Activated CD8-positive, alpha-beta T cell treated with anti-CD3 and anti-CD28 coated beads for 36 hours (primary cell): ENCODE results near the gene LRRC8B. TPM values are rescaled to one million over a fixed set of nuclear protein-coding genes. Genes with fewer than 3 reads are reported as not detected.
"Not testable (repeated sequence)": the region's sequence is repeated elsewhere in the genome, so short reads cannot be mapped to it uniquely, and the experiment has no call there.

Experiments used
- ATAC-seq: fragments of 200-7000 bp; cut with Tn5 transposase; one replicate; pipeline ENCODE4 v1.10.0; 2021; ENCODE audit warnings: mild to moderate bottlenecking, moderate library complexity
- CTCF ChIA-PET: fragments of 350-600 bp; sonication (Branson Sonifier 250); formaldehyde crosslinking; loops from one replicate; lab custom pipeline; 2021; ENCODE audit warnings: antibody characterized with exemption; lab: Charles Lee
- POLR2A ChIA-PET: fragments of 350-600 bp; sonication (Branson Sonifier 250); formaldehyde crosslinking; loops from one replicate; lab custom pipeline; 2021; ENCODE audit warnings: antibody characterized with exemption; lab: Charles Lee
- DNase-seq: peaks from one replicate; pipeline ENCODE4 v3.0.0-alpha.2; 2020
- H3K27ac Mint-ChIP-seq: one replicate; pipeline ENCODE4 v1.8.0; 2021; ENCODE audit warnings: mild to moderate bottlenecking, mixed read lengths
- H3K27me3 Mint-ChIP-seq: one replicate; pipeline ENCODE4 v1.8.0; 2021; ENCODE audit warnings: mixed read lengths
- H3K36me3 Mint-ChIP-seq: one replicate; pipeline ENCODE4 v1.8.0; 2021; ENCODE audit warnings: low read depth, mixed read lengths
- H3K4me1 Mint-ChIP-seq: one replicate; pipeline ENCODE4 v1.8.0; 2021; ENCODE audit warnings: low read depth, mixed read lengths
- H3K4me3 Mint-ChIP-seq: one replicate; pipeline ENCODE4 v1.8.0; 2021; ENCODE audit warnings: mild to moderate bottlenecking, moderate library complexity, mixed read lengths
- H3K9me3 Mint-ChIP-seq: one replicate; pipeline ENCODE4 v1.8.0; 2021; ENCODE audit warnings: mixed read lengths
- intact Hi-C: fragments of 100-400 bp; cut with micrococcal nuclease; formaldehyde crosslinking; loops from one replicate; pipeline ENCODE4 v1.10.0; 2022
- total RNA-seq, 2 experiments: library from RNA; stranded (reverse); gene quantifications; one replicate each; pipeline ENCODE4 v1.2.3, GENCODE V29; 2021
- TF ChIP-seq, protein P1 (sequence below): fragments of 200-600 bp; IDR thresholded peaks from one replicate; pipeline ENCODE4 v1.8.0; 2022; ENCODE audit warnings: antibody characterized with exemption, mild to moderate bottlenecking

LRRC8B gene
- total RNA-seq, 2 experiments from 2014 or later = 24.9 to 31.7 TPM

GRCh38 chr1:89512996-89513720, 11.5 kb upstream of the LRRC8B start:
- no peak for ATAC-seq
- Mint-ChIP-seq H3K27me3 (no peaks in the 10 kb centered on the region), H3K4me1 (peaks cover 7% of the 10 kb centered on the region), H3K27ac (no peak overlapping the region), H3K9me3 (peaks cover 7% of the 10 kb centered on the region), H3K4me3 (no peak overlapping the region), H3K36me3 (peaks cover 4% of the 10 kb centered on the region)
- TF ChIP-seq, protein P1, sequence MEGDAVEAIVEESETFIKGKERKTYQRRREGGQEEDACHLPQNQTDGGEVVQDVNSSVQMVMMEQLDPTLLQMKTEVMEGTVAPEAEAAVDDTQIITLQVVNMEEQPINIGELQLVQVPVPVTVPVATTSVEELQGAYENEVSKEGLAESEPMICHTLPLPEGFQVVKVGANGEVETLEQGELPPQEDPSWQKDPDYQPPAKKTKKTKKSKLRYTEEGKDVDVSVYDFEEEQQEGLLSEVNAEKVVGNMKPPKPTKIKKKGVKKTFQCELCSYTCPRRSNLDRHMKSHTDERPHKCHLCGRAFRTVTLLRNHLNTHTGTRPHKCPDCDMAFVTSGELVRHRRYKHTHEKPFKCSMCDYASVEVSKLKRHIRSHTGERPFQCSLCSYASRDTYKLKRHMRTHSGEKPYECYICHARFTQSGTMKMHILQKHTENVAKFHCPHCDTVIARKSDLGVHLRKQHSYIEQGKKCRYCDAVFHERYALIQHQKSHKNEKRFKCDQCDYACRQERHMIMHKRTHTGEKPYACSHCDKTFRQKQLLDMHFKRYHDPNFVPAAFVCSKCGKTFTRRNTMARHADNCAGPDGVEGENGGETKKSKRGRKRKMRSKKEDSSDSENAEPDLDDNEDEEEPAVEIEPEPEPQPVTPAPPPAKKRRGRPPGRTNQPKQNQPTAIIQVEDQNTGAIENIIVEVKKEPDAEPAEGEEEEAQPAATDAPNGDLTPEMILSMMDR = no peak
- intact Hi-C loops = no loop called here
- POLR2A ChIA-PET = interaction anchor here (1.5 kb wide), 1 partner anchor 44 kb away, joined by 3 read pairs; no protein-coding TSS in a partner anchor
- no peak for DNase-seq
- CTCF ChIA-PET = interaction anchor here (1.0 to 1.7 kb wide), 2 partner anchors 24 to 31 kb away, joined by 3 to 5 read pairs; no protein-coding TSS in a partner anchor

GRCh38 chr1:89516055-89516454, 8.6 kb upstream of the LRRC8B start:
- no peaks in the 10 kb centered on the region for H3K27me3 Mint-ChIP-seq
- H3K36me3 Mint-ChIP-seq = peaks cover 4% of the 10 kb centered on the region
- H3K4me1 Mint-ChIP-seq = peaks cover 16% of the 10 kb centered on the region
- ATAC-seq = peak; percentile 32
- TF ChIP-seq, protein P1 = no peak
- H3K4me3 Mint-ChIP-seq = no peak overlapping the region
- intact Hi-C loops = no loop called here
- CTCF ChIA-PET = interaction anchor here (1.1 to 2.7 kb wide), 3 partner anchors 32 to 247 kb away, joined by 5 to 8 read pairs (median 6); no protein-coding TSS in a partner anchor
- POLR2A ChIA-PET = no interaction called here
- no peak for DNase-seq
- no peak overlapping the region for H3K27ac Mint-ChIP-seq
- H3K9me3 Mint-ChIP-seq = peaks cover 3% of the 10 kb centered on the region

- ATAC-seq = no peak
- POLR2A ChIA-PET = no interaction called here
- TF ChIP-seq, protein P1 = no peak
- no peak for DNase-seq
- intact Hi-C loops = no loop called here
- Mint-ChIP-seq H3K36me3 (peaks cover 10% of the 10 kb centered on the region), H3K4me1 (peaks cover 24% of the 10 kb centered on the region), H3K27ac (no peak overlapping the region), H3K27me3 (no peaks in the 10 kb centered on the region), H3K9me3 (peaks cover 8% of the 10 kb centered on the region), H3K4me3 (no peak overlapping the region)
- CTCF ChIA-PET = interaction anchor here (0.6 to 2.7 kb wide), 9 partner anchors 15 to 245 kb away, joined by 3 to 8 read pairs (median 5); no protein-coding TSS in a partner anchor
These were observed 6.4 kb upstream of the LRRC8B start for GRCh38 chr1:89518221-89518631.

GRCh38 chr1:89519779-89520358, 4.8 kb upstream of the LRRC8B start:
- intact Hi-C loops = loop anchor here (5.0 to 10.0 kb wide), 3 partner anchors 33 to 245 kb away; no protein-coding TSS in a partner anchor
- H3K9me3 Mint-ChIP-seq = peaks cover 12% of the 10 kb centered on the region
- no peak overlapping the region for H3K4me3 Mint-ChIP-seq
- H3K4me1 Mint-ChIP-seq = peaks cover 32% of the 10 kb centered on the region
- CTCF ChIA-PET = interaction anchor here (0.6 to 2.4 kb wide), 17 partner anchors 14 to 323 kb away, joined by 3 to 8 read pairs (median 3); no protein-coding TSS in a partner anchor
- peak overlapping the region; percentile 13 for H3K27ac Mint-ChIP-seq
- H3K27me3 Mint-ChIP-seq = no peaks in the 10 kb centered on the region
- ATAC-seq = peak; percentile 43
- TF ChIP-seq, protein P1 = peak; percentile 69
- POLR2A ChIA-PET = no interaction called here
- DNase-seq = peak; percentile 63
- peaks cover 15% of the 10 kb centered on the region for H3K36me3 Mint-ChIP-seq

DNA sequence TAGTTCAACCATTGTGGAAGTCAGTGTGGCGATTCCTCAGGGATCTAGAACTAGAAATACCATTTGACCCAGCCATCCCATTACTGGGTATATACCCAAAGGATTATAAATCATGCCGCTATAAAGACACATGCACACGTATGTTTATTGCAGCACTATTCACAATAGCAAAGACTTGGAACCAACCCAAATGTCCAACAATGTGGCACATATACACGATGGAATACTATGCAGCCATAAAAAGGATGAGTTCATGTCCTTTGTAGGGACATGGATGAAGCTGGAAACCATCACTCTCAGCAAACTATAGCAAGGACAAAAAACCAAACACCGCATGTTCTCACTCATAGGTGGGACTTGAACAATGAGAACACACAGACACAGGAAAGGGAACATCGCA, 2.7 kb upstream of the LRRC8B start:
- peaks cover 12% of the 10 kb centered on the region for H3K9me3 Mint-ChIP-seq
- H3K27ac Mint-ChIP-seq = not testable (repeated sequence)

More for the DNA sequence above, 2.7 kb upstream of the LRRC8B start:
- CTCF ChIA-PET = interaction anchor here (1.2 kb wide), 1 partner anchor 27 kb away, joined by 3 read pairs; no protein-coding TSS in a partner anchor
- intact Hi-C loops = loop anchor here (5.0 to 10.0 kb wide), 3 partner anchors 35 to 243 kb away; no protein-coding TSS in a partner anchor
- ATAC-seq, H3K27me3 Mint-ChIP-seq, DNase-seq, POLR2A ChIA-PET, H3K4me3 Mint-ChIP-seq: not testable (repeated sequence)
- peaks cover 15% of the 10 kb centered on the region for H3K36me3 Mint-ChIP-seq
- H3K4me1 Mint-ChIP-seq = peaks cover 26% of the 10 kb centered on the region
